ENCODE measurements around the gene PPP4R1.

DNA sequence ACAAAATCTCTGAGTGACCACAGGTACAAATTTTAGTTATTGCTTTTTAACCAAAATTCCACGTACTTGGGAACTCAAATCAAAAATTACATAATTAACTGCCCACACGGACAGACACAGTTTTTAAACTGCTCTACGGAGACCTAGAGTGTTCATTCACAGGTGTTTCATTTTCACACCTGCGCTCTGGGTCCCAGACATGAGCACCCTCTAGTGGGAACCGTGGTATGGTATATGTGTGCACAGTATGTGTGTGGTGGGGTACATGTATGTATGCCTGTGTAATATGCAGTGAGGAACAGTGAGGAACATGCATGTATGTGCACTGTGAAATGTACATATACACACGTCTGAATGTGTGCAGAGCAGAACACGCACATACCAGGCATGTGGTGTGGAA is 65.0 kb downstream of the PPP4R1 start:
- TF ChIP-seq, protein P1, sequence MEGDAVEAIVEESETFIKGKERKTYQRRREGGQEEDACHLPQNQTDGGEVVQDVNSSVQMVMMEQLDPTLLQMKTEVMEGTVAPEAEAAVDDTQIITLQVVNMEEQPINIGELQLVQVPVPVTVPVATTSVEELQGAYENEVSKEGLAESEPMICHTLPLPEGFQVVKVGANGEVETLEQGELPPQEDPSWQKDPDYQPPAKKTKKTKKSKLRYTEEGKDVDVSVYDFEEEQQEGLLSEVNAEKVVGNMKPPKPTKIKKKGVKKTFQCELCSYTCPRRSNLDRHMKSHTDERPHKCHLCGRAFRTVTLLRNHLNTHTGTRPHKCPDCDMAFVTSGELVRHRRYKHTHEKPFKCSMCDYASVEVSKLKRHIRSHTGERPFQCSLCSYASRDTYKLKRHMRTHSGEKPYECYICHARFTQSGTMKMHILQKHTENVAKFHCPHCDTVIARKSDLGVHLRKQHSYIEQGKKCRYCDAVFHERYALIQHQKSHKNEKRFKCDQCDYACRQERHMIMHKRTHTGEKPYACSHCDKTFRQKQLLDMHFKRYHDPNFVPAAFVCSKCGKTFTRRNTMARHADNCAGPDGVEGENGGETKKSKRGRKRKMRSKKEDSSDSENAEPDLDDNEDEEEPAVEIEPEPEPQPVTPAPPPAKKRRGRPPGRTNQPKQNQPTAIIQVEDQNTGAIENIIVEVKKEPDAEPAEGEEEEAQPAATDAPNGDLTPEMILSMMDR (IDR thresholded peaks at IDR 0.05 in 8 of 11, conservative IDR thresholded peaks at IDR 0.05 in 3 of 11), result no peak
- no peak for TF ChIP-seq POLR2AphosphoS5 (IDR thresholded peaks at IDR 0.05)

Data from spleen (tissue), 7 donors.